ENCODE results near the gene GFOD2. TPM values are rescaled to one million over a fixed set of nuclear protein-coding genes. Genes with fewer than 3 reads are reported as not detected.

Gene GFOD2
- total and polyA plus RNA-seq, 2 experiments from 2014 or later = 19.3 to 34.3 TPM

DNA sequence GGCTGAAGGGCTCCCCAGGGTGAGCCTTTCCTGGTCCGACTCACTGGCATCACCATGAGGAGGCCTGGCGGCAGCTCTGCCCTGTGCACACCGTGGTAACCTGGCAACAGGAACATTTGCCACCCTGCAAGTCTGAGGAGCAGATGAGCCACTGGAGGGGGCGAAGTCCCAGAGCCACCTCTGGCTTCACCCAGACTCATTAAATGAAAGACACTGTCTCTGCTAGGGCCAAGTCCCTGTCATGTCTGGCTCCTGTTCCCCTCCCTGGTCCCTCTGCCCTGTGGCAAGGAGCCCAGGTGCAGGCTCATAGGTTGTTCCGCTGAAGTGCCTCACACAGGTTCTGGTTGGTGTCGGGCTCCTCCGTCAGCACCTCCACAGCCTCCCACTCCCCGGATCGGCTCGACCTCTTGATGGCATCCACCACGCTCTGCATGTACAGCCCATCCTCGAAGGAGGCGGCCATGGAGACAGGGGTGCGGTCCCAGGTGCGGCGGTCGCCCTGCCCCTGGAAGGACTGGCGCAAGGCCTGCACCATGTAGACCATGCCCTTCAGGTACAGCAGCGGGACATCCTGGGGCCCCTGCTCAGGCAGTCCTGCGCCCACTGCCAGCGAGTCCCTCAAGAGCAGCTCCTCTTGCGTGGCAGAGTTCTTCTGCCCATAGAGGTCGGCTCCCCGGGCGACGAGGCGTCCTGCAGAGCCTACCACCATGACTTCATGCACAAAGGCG lies 44.1 kb downstream of the GFOD2 start:
- Histone ChIP-seq H3K79me2 (replicated peaks; ENCODE audit: insufficient read depth) (no peaks in the 10 kb centered on the region), H3K4me3 (no peak overlapping the region), H2AFZ (no peak overlapping the region), H3K4me1 (ENCODE audit: insufficient read depth) (no peaks in the 10 kb centered on the region), H3K27ac (ENCODE audit: low read depth) (no peak overlapping the region), H3F3A (replicated peaks; ENCODE audit: low read depth) (0 out of 2 replicates have a peak, but pooled peaks cover 4% of the 10 kb centered on the region), H4K20me1 (replicated peaks; ENCODE audit: insufficient read depth) (no peaks in the 10 kb centered on the region; the same call in 1 of the 2 replicates), H3K36me3 (ENCODE audit: insufficient read depth) (no peaks in the 10 kb centered on the region), H3K27me3 (ENCODE audit: insufficient read depth) (no peaks in the 10 kb centered on the region), H3K4me2 (no peak overlapping the region), H3K9me2 (ENCODE audit: insufficient read depth) (no peaks in the 10 kb centered on the region)
- H3K4me3 Mint-ChIP-seq = no peak overlapping the region
- no peaks in the 10 kb centered on the region for H3K36me3 Mint-ChIP-seq (ENCODE audit: low read depth)
- H3K27ac Mint-ChIP-seq = no peak overlapping the region
- H3K27me3 Mint-ChIP-seq (ENCODE audit: insufficient read depth, low read depth, poor library complexity) = peaks cover 17% of the 10 kb centered on the region
- no peaks in the 10 kb centered on the region for H3K9me3 Mint-ChIP-seq
- H3K4me1 Mint-ChIP-seq = 0 out of 3 replicates have a peak, but pooled peaks cover 3% of the 10 kb centered on the region
- ATAC-seq (no peak), DNase-seq (ENCODE audit: low spot score) (no peak)
- TF ChIP-seq ZNF114 (CRISPR knock-in tag; IDR thresholded peaks at IDR 0.05) (no peak), EZH2phosphoT487 (IDR thresholded peaks at IDR 0.05; ENCODE audit: unreplicated experiment) (no peak), EZH2 (IDR thresholded peaks at IDR 0.05; ENCODE audit: low read depth, unreplicated experiment) (no peak), ZNF462 (CRISPR knock-in tag; IDR thresholded peaks at IDR 0.05) (no peak), CREB1 (CRISPR knock-in tag; IDR thresholded peaks at IDR 0.05; ENCODE audit: low read depth) (no peak), POLR2AphosphoS5 (IDR thresholded peaks at IDR 0.05; ENCODE audit: low read depth) (no peak), ZNF331 (CRISPR knock-in tag; IDR thresholded peaks at IDR 0.05; ENCODE audit: low read depth) (no peak)
- TF ChIP-seq, protein P1, sequence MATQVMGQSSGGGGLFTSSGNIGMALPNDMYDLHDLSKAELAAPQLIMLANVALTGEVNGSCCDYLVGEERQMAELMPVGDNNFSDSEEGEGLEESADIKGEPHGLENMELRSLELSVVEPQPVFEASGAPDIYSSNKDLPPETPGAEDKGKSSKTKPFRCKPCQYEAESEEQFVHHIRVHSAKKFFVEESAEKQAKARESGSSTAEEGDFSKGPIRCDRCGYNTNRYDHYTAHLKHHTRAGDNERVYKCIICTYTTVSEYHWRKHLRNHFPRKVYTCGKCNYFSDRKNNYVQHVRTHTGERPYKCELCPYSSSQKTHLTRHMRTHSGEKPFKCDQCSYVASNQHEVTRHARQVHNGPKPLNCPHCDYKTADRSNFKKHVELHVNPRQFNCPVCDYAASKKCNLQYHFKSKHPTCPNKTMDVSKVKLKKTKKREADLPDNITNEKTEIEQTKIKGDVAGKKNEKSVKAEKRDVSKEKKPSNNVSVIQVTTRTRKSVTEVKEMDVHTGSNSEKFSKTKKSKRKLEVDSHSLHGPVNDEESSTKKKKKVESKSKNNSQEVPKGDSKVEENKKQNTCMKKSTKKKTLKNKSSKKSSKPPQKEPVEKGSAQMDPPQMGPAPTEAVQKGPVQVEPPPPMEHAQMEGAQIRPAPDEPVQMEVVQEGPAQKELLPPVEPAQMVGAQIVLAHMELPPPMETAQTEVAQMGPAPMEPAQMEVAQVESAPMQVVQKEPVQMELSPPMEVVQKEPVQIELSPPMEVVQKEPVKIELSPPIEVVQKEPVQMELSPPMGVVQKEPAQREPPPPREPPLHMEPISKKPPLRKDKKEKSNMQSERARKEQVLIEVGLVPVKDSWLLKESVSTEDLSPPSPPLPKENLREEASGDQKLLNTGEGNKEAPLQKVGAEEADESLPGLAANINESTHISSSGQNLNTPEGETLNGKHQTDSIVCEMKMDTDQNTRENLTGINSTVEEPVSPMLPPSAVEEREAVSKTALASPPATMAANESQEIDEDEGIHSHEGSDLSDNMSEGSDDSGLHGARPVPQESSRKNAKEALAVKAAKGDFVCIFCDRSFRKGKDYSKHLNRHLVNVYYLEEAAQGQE (IDR thresholded peaks at IDR 0.05; ENCODE audit: unreplicated experiment) = no peak

All from GM23338 (cell line).